ENCODE measurements around the gene EML6.

EML6 gene

DNA sequence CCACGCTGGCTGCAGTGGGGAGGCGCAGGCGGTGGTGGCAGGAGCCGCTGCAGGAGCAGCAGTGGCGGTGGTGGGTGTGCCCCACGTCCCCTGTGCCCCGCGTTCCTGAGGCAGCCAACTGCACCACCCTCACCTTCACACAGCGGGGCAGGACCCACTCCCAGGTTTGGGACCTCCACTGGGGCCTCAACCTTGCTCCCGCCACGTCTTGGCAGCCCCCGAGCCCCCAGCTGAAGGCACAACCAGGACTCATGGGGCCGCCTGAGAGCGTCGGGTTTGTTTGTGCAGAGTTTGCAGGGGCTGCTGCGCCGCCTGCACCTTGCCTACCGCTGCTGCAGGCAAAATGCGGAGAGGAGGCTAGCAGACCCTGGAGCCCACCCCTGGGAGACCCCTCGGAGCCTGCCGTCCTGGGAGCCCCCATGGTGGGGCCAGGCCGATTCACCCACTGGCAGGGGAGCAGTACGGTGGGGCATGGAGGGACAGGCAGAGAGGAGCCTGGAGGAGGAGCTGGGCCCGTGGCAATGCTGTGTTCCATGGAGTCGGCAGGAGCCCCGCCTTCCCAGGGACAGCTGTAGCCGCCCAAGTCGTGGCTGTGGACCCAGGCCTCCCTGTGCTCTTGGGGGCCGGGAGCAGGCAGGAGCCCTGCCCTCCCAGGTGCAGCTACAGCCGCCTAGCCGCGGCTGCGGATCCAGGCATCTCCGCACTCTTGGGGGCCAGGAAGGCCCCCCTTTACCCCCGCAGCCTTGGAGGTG, 14.7 kb upstream of the EML6 start:
- DNase-seq: no peak

GRCh38 chr2:54709336-54709809, 14.1 kb upstream of the EML6 start:
- DNase-seq: no peak

DNA sequence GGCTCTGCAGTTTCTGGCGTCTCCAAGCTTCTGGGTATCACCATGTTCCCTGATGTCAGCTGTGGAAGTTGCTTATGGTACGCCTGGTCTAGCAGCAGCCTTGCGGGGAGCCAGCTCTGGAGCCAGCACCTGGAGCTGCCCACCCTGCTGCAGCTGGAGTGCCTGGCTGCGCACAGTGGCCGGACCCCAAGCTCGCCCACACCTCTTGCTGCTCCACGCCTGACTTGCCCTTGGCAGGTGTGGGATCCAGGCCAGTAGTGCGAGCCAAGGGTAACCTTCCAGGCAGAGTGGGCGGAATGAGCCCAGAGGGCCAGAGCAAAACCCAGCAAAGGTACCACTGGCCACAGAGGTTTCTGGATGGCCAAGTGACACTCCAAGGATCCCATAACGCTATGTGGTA, 13.2 kb upstream of the EML6 start:
- no peak for DNase-seq

GRCh38 chr2:54712516-54712915, 10.9 kb upstream of the EML6 start:
- no peak for DNase-seq

DNA sequence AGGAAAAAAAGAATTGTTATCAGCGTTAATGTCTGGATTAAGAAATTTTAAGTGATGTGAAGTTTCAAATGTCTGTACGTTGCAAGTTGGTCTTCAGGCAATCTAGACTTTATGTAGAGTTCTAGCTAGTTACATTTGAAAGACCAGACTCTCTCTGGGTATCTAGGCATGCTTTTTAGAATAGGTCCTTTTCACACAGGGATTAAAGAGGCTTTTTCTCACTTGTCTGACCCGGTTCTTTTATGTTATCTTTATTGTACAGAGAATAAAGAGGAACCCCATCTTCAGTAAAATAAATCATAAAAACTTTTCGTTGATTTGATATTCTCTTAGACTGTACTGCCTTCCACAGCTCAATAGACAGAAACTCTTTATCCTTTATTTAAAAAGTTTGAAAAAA, 8.5 kb upstream of the EML6 start:
- DNase-seq: no peak

GRCh38 chr2:54716375-54716774, 7.1 kb upstream of the EML6 start:
- no peak for DNase-seq

- no peak for DNase-seq
Measured at GRCh38 chr2:54720563-54720962, 2.9 kb upstream of the EML6 start.

DNA sequence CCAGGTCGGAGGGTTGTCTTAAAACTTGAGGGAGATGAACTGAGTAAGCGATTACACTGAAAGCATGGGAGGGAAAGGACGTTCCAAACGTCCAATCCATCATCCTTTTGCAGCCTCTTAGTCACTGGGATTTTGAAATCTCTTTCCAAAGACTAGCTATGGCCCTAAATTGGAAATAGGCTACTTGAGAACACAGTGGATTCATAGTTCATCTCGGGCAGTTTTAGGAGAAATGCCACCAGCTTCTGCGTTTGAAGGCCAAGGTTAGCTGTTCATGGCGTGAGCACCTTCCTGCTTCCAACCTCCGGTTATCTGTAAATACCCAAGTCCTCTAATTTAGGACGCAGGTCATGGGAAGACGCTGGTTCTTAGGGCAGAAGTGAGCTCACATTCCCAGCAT, 821 bp upstream of the EML6 start:
- DNase-seq: no peak

GRCh38 chr2:54723996-54724559, 616 bp downstream of the EML6 start:
- peak; percentile 23 for DNase-seq

DNA sequence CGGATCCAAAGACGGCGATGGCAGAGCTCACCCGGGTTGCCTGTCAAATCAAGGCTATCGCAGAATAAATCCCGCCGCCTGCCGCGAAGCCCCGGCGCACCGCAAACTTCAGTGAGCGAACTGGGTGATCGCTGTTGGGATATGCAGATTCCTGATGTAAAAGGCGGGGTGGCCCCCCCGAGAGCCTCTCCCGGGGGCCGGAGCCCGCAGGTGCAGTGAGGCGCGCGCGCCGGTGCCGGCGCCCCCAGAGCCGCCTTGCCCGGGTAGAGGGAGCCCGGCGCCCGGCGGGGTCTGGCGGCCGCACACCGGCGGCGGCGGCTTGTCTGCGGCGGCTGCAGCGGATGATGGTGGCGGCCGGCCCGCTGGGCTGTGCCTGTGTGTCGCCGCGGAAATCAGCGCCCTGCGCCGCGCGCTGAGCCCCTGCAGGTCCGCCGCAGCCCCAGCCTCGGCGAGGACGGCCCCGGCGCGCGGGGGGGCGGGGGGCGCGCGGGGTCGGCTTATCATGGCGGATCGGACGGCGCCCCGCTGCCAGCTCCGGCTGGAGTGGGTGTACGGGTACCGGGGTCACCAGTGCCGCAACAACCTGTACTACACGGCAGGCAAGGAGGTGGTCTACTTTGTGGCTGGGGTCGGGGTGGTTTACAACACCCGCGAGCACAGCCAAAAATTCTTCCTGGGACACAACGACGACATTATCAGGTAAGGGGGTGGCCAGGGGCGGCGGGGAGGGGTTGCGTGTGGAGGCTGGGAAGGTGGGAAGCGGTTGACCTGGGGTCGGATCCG, 1.3 kb downstream of the EML6 start:
- DNase-seq: peak; percentile 7

- DNase-seq: no peak
Measured at GRCh38 chr2:54725343-54726099, 2.1 kb downstream of the EML6 start.

- no peak for DNase-seq
Measured at GRCh38 chr2:54726431-54726830, 3.0 kb downstream of the EML6 start.

DNA sequence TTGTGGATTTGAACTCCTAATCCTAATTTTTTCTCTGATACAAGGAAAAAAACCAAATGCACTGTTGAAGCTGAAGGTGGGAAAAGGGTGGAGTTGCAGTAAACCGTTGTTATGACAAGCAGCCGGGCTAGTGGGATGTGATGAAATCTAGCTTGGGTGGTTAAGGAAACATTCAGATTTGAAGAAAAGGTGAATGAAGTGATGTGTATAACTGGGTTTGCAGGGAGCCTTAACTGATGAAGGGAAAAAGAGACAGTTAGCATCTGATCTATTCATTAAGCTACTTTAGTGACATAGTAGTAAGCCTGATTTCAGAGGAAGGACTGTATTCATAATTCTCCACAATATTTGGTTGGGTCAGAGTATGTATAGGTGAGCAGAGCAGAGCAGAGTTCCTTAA, 3.5 kb downstream of the EML6 start:
- DNase-seq: no peak

DNA sequence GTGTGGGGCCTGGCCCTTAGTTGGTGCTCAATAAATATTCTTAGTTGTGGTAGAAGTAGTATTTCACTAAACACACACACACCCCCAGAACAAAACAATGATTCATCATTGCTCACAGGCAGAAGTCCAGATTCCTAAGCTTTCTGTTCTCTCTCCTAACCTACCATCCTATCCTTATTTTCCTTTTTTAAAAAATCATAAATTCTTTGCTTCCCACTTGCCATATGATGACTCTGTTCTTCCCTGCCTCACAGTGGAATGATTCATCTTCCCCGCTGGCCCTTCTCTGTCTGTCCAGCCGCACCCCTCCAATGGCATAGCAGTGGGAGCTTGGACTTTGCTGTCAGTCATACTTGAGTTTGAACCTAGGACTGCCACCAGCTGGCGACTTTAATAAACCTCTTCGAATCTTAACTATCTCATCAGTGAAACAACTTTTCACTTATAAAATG, 5.2 kb downstream of the EML6 start:
- DNase-seq: no peak

- DNase-seq: no peak
Measured at GRCh38 chr2:54735636-54736035, 12.2 kb downstream of the EML6 start.

DNA sequence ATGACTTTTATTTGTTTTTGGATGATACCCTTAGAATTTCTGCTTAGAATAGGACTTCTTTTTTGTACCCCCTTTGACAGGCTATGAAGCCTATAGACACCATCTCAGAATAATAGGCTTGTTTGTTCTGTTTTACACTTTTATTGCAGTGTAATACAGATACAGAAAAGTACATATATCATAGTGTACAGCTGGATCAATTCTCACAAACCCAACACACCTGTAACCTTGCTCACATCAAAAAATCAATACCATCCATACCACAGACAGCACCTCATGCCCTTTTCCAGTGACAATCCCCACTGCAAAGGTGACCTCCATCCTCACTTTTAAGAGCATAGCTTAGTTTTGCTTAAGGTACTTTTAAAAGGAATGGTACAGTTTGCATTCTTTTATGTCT, 14.8 kb downstream of the EML6 start:
- DNase-seq: no peak

- no peak for DNase-seq
Measured at GRCh38 chr2:54740333-54740732, 16.9 kb downstream of the EML6 start.

- DNase-seq: no peak
Measured at GRCh38 chr2:54741250-54741649, 17.8 kb downstream of the EML6 start.

DNA sequence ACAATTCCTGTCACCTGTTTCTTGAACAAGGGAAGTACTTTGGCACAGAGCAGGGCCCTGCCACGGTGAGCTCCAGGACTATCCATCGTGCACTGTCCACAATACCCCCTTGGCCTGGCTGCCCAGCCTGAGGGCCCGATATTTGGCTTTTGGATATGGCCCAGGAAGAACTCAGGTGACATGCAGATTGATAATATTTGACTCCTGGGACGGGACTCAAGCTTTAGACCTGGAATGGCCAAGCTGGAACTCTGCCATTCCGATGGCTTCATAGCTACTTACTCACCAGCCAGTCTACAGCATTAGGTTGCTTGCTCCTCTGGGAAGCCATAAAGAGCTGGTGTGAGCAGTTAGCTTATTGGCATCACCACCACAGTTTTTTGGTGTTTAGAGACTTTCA, 26.6 kb downstream of the EML6 start:
- no peak for DNase-seq

GRCh38 chr2:54752439-54752838, 29.0 kb downstream of the EML6 start:
- no peak for DNase-seq

DNA sequence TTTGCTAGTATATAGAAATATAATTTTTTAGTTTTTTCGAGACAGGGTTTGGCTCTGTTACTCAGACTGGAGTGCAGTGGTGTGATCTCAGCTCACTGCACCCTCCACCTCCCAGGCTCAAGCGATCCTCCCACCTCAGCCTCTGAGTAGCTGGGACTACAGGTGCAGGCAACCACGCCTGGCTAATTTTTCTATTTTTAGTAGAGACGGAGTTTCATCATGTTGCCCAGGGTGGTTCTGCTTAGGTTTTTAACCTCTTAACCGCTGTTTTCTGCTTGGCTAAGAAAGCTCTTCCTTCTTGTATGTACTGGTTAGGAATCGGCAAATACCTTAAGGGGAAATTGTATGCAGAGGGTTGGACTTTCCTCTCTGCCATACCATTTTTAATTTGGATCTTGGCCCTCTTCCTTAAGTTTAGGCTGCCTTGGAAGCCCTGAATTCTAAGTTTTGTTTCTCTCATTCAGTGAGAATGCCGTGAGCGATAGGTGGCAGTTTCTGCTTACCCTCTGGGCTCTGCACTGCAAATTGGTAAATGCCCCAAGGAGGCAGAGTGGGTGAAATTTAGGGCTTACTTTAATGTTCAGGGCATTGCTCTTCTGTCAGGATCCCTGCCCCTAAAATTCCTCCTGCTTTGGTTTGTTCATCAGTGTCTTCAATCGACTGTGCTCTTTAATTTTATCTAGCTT, 32.3 kb downstream of the EML6 start:
- DNase-seq: no peak

DNA sequence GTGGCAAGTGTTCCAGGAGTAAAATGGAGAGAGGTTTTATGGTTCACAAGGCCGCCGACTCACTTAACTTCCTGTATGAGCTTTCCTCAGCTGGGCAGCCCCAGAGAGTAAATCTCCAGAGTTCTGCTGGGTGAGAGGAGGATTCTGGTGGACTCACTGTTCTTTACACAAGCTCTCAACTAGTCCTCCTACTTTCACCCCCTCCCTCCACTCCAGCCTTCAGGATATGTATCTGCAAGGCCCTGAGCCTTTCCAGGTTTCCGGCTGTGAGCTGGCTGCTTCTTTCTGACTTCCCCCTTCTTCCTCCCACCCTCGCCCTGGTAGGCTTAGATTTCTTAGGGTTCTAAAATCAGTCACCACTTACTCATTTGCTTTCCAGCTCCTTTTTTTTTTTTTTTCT, 34.0 kb downstream of the EML6 start:
- DNase-seq: no peak

- no peak for DNase-seq
Measured at GRCh38 chr2:54758951-54759350, 35.5 kb downstream of the EML6 start.
